GM12878 (cell line): ENCODE results near the gene SPOCD1. TPM values are rescaled to one million over a fixed set of nuclear protein-coding genes. Genes with fewer than 3 reads are reported as not detected.

Experiments
- ATF7 ChIP-seq: fragments of 450-650 bp; IDR thresholded peaks from 2 replicates; pipeline ENCODE4 v1.6.1; 2016; ENCODE audit warnings: low read depth, mild to moderate bottlenecking
- BRCA1 ChIP-seq: IDR thresholded peaks from 2 replicates; pipeline ENCODE4 v1.6.1; 2011; ENCODE audit warnings: low read depth, low read length, improper control_type of control experiment
- CREM ChIP-seq: IDR thresholded peaks from 2 replicates; pipeline ENCODE4 v1.6.1; 2014; ENCODE audit warnings: antibody characterized with exemption, low read depth
- IKZF2 ChIP-seq, 2 experiments: fragments of 450-650 bp; IDR thresholded peaks; 2 replicates each; pipeline ENCODE4 v1.6.1; 2017; ENCODE audit warnings: mild to moderate bottlenecking in 2 of 2, moderate library complexity in 2 of 2
- LARP7 ChIP-seq: fragments of 450-650 bp; IDR thresholded peaks from 2 replicates; pipeline ENCODE4 v1.6.1; 2017; ENCODE audit warnings: mild to moderate bottlenecking
- MXI1 ChIP-seq: fragments of 150-350 bp; IDR thresholded peaks from 2 replicates; pipeline ENCODE4 v1.6.1; 2011; ENCODE audit warnings: low read depth, mild to moderate bottlenecking, inconsistent platforms, low read length, improper control_type of control experiment
- POLR2AphosphoS2 ChIP-seq: IDR thresholded peaks from 2 replicates; pipeline ENCODE4 v1.6.1; 2011; ENCODE audit warnings: low read depth, mild to moderate bottlenecking, low read length, improper control_type of control experiment, moderate library complexity
- RELA ChIP-seq: fragments of 450-650 bp; IDR thresholded peaks from 2 replicates; pipeline ENCODE4 v1.8.0; 2014; ENCODE audit warnings: borderline replicate concordance; ENCODE audit not compliant: partially characterized antibody
- SMARCA5 ChIP-seq: fragments of 450-650 bp; IDR thresholded peaks from 2 replicates; pipeline ENCODE4 v1.6.1; 2017; ENCODE audit warnings: mild to moderate bottlenecking
- SMC3 ChIP-seq: IDR thresholded peaks from 2 replicates; pipeline ENCODE4 v1.6.1; 2011; ENCODE audit warnings: low read length, improper control_type of control experiment, borderline replicate concordance
- TARDBP ChIP-seq: IDR thresholded peaks from 2 replicates; pipeline ENCODE4 v1.6.1; 2016; ENCODE audit warnings: borderline replicate concordance
- polyA plus RNA-seq, 11 experiments: library from polyadenylated mRNA; depleted of rRNA in 4 of 11; unstranded in 6 of 11; stranded (reverse) in 5 of 11; fragments of >200 nt; fragmentation: Nextera tagmentation in 4 of 11; fragmentation: Illumina TruSeq in 1 of 11; extraction: Ambion mirVana in 4 of 11; extraction: Trizol in 1 of 11; gene quantifications; 1 replicate in 1 of 11; 2 replicates in 10 of 11; pipeline versions ENCODE4 v1.2.1 to v1.2.3, GENCODE V29; 2011 to 2016; ENCODE audit warnings: inconsistent platforms in 2 of 11, missing spikeins in 2 of 11, low read depth in 1 of 11
- total RNA-seq, 4 experiments: library from RNA; depleted of rRNA in 3 of 4; stranded (reverse); fragments of >200 nt in 3 of 4; fragmentation: Illumina TruSeq in 1 of 4; extraction: Trizol in 1 of 4; gene quantifications; 2 replicates each; pipeline versions ENCODE4 v1.2.1 to v1.2.3, GENCODE V29; 2013 to 2021
- TF ChIP-seq, protein P1 (sequence below): IDR thresholded peaks from 2 replicates; pipeline ENCODE4 v1.6.1; 2011; ENCODE audit warnings: low read depth, mild to moderate bottlenecking, low read length, moderate library complexity, borderline replicate concordance; ENCODE audit errors: extremely low read depth
- TF ChIP-seq, protein P2 (sequence below): fragments of 450-650 bp; IDR thresholded peaks from 2 replicates; pipeline ENCODE4 v1.6.1; 2016; ENCODE audit warnings: mild to moderate bottlenecking

SPOCD1 gene
- total and polyA plus RNA-seq, 10 of the 15 experiments (the other 5 are each of a cell fraction or from before 2014, with no cell fraction given) = 0.02 to 0.65 (median 0.13) TPM; not detected in 4

DNA sequence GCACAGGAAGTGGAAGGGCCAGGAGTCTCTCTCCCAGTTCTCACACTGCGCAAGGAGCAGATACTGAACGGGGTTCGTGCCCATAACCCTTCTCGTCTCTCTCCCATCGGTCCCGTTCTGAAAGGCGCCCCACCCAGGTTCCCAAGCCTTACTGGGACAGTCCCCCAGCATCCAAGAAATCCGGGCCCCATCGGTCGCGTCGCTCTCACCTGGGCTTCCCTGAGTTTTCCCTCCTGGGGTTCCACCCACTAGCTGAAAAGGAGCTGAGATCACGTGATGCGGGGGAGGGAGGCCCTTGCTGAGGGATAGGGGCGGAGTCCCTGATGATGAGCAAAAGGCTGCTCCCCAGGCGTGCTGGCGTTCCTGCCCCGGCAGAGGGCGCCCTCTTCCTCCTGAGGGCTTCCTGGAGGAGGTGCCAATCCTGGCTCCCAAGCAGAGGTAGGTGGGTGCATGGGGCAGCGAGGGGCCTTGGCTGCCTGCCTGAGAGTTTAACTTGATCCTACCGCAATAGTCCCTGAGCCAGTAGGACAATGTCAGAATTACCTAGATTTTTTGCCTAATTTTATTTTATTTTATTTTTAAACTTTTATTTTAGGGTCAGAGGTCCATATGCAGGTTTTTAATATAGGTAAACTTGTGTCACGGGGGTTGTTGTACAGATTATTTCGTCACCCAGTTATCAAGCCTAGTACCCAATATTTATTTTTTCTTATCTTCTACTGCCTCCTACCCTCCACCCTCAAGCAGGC, at the start of gene SPOCD1 (continued):
- peak; percentile 67 for TF ChIP-seq SMC3
- TF ChIP-seq TARDBP = no peak
- TF ChIP-seq POLR2AphosphoS2 = no peak
- TF ChIP-seq SMARCA5 = peak; percentile 94
- TF ChIP-seq, protein P1, sequence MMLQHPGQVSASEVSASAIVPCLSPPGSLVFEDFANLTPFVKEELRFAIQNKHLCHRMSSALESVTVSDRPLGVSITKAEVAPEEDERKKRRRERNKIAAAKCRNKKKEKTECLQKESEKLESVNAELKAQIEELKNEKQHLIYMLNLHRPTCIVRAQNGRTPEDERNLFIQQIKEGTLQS = peak; percentile 55; the same call in 1 of the 2 replicates
- peak; percentile 32; the same call in 1 of the 2 replicates for TF ChIP-seq LARP7
- TF ChIP-seq IKZF2 (IDR thresholded peaks at IDR 0.05) = 0 out of 4 replicates have a peak, but pooled peaks of 1 of the 2 experiments have one; percentile 12
- 0 out of 2 replicates have a peak, but pooled peaks have one; percentile 26 for TF ChIP-seq CREM
- peak; percentile 35 for TF ChIP-seq RELA
- TF ChIP-seq BRCA1 = no peak
- TF ChIP-seq ATF7 = no peak
- TF ChIP-seq, protein P2, sequence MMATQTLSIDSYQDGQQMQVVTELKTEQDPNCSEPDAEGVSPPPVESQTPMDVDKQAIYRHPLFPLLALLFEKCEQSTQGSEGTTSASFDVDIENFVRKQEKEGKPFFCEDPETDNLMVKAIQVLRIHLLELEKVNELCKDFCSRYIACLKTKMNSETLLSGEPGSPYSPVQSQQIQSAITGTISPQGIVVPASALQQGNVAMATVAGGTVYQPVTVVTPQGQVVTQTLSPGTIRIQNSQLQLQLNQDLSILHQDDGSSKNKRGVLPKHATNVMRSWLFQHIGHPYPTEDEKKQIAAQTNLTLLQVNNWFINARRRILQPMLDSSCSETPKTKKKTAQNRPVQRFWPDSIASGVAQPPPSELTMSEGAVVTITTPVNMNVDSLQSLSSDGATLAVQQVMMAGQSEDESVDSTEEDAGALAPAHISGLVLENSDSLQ = 0 out of 2 replicates have a peak, but pooled peaks have one; percentile 11
- TF ChIP-seq MXI1 = no peak
- TF ChIP-seq, all 136 proteins: peak for 18
